ENCODE data around the gene TGFBI.

The TGFBI gene

DNA sequence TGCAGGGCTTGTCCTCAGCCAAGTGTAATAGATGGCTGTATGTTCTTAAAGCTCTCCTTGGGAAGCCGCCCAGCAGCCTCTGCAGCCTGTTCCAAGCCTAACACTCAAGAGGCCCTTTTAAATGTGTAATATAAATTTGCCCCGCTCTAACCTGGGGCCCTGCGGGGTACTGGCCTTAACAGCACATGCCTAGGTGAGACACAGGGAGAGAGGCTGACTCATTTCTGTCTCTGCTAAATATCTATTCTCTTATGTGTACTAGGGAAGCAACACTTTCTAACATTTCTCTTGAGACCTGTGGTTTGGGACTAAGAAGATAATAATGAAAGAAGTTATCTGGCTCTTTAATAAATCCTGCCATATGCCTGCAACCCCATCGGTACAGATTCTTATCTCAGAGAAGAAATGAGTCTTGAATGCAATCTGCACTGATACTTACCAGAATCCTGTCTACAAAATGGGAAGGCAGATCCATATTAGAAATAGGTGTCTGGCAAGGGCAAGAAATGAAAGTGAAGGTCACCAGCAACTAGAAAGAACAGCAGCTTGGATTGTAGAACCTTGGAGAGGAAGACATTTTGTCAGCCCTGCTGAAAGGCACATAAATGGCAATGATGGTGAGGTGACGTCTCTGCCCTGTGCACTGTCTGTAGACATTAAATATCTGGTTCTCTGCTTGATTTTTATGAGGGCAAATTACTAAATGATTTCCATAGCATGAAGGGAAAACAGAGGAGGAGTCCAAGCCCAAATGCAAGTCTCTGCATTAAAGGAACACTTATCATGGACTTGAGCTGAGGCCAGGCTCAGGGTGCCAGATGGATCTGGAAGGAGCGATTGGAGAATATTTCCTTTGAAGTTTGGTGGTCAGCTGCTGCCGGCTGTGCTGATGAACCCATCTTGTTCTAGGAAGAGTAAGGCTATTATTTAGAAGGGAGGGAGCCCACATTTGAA, 14.5 kb upstream of the TGFBI start:
- Mint-ChIP-seq H3K27ac (no peak overlapping the region), H3K36me3 (no peaks in the 10 kb centered on the region), H3K9me3 (no peaks in the 10 kb centered on the region), H3K27me3 (peaks cover 32% of the 10 kb centered on the region), H3K4me1 (no peaks in the 10 kb centered on the region), H3K4me3 (no peak overlapping the region)
- peak; percentile 69 for ATAC-seq

DNA sequence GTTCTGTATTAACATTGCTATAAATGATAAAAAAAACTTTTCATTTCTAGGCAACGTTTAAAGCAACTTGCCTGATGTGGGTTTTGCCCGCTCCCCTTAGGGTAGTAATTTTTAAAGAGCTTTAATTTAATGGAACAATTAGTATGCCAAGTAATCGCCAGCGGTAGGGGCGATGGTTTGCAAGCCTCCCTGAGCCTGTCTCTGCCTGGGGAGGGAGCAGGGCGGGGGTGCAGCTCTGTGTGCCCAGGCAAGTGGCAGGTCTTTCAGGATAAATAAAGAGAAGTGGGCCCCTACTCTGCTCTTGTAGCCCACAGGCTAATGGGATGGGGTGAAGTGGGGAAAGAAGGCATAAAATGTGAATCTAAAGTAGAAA, 13.8 kb upstream of the TGFBI start:
- Mint-ChIP-seq H3K4me3 (no peak overlapping the region), H3K27me3 (peaks cover 32% of the 10 kb centered on the region), H3K27ac (no peak overlapping the region), H3K4me1 (no peaks in the 10 kb centered on the region), H3K36me3 (no peaks in the 10 kb centered on the region), H3K9me3 (no peaks in the 10 kb centered on the region)
- ATAC-seq, result no peak

DNA sequence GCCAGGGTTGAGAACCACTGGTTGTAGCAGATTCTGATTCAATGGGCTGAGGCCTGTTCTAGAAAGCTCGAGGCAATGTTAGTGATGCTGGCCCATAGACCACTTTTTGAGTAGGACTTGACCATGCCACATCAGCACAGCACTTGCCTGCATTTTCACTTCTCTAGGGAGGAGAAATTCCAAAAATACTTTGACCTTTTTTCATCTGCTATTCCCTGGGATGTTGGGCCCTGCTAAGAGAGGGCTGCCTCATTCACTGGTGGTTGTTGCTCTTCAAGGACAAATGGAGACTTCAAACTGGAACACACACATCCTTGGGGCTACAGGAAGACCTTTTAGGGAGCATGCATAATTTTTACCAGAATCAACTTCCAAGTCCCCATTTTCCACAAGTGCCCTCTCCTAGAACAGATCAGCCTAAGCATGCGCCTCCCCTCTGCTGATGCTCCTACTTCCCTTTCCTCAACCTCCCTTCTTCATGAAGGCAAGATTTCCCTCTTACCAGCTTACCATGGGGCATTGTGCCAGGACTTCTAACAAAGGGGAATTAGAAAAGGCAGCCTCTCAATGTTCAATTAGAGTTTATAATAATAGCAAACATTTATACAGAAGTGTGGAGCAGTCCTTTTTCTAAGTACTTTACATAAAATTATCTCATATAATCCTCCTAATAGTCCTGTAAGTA, 12.7 kb upstream of the TGFBI start:
- H3K36me3 Mint-ChIP-seq, result no peaks in the 10 kb centered on the region
- H3K9me3 Mint-ChIP-seq, result no peaks in the 10 kb centered on the region
- peaks cover 32% of the 10 kb centered on the region for H3K27me3 Mint-ChIP-seq
- H3K27ac Mint-ChIP-seq, result no peak overlapping the region
- H3K4me3 Mint-ChIP-seq, result no peak overlapping the region
- ATAC-seq, result no peak
- no peaks in the 10 kb centered on the region for H3K4me1 Mint-ChIP-seq

DNA sequence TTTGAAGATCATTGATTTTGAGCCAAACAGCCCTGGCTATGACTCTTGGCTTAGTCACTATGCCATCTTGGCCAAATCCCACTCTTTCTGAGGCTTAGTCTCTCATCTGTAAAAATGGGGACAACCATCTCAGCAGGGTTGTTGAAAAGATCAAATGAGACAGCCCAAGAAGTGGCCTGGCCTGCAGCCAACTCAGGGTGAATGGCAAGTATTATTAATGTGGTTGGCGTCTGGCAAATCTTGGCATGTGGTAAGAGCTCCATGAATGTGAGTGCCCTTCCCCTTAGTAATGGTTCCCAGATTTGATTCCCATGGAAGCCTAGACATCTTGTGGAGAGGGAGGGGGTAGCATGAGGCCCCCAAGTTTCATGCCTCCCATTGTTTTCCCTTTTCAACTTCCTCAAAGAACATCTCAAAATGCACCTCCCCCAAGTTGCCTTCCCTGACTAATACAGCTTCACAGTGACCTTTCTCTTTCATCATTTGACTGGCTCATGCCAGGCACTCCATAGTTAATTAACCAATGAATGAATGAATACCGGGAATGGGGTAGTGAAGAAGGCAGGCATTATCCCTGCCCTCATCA, 11.8 kb upstream of the TGFBI start:
- Mint-ChIP-seq H3K4me3 (no peak overlapping the region), H3K27me3 (peaks cover 31% of the 10 kb centered on the region), H3K9me3 (no peaks in the 10 kb centered on the region), H3K4me1 (no peaks in the 10 kb centered on the region), H3K36me3 (no peaks in the 10 kb centered on the region), H3K27ac (no peak overlapping the region)
- ATAC-seq, result no peak

DNA sequence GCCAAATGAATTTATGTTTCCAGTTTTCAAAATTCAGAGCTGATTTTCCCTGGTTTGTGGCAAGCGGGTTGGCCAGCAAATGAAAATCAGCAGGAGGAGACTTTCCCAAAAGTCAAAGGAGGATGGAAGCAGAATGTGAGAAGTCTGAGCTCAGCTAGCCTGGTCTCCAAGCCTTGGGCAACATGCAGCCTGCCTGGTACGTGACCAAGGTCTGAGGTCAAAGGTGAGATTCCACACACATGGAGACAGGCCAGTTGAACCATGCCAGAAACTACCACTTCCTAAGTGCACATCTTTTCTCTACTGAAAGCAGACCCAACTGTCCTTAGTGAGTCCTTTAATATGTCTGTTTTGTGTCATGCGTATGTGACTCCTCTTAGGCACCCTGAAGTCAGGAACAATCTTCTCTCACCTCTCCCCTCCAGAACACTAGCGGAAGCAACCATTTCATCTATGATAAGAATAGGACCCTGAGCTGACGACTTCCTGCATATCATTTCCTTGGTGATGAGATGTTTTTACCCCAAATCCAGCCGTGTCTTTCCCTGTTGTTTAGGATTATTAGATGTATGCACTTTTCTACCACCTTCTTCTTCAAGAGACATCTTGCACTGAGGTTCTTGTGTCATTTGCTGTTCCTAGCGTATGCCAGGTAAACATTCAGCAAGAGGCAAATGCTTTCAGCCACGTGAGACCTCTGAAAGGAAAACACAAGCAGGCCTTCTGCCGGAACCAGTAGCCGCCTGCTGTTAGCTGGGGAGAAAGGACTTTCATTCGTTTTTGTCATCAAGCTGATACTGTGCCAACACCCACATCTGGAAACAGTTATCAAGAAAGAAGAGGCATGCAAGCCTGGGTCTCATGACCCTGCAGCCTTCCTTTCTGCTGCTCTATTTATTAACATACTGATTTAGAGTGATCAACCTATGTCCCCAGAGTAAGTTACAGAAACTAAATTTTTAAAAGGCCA, 9.7 kb upstream of the TGFBI start:
- Mint-ChIP-seq H3K27ac (no peak overlapping the region), H3K9me3 (no peaks in the 10 kb centered on the region), H3K4me3 (no peak overlapping the region), H3K36me3 (no peaks in the 10 kb centered on the region), H3K27me3 (peaks cover 25% of the 10 kb centered on the region), H3K4me1 (no peaks in the 10 kb centered on the region)
- no peak for ATAC-seq

DNA sequence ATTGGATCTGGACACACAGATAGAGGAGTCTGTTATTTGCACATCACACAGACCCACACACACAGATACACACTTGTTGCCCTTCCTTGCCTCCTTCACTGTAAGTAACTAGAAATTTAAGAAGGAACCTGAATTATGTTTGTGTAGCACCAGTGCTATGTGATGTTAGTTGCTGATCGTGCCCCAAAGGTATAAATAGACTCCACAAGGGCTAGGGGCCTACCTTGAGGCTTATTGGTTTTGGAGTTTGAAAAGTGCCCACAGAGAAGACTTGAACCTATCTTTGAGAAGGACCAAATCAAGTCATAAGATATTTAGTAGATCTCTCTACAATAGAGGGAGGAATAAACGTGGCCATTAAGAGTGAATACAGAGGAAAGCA, 8.8 kb upstream of the TGFBI start:
- no peak overlapping the region for H3K4me3 Mint-ChIP-seq
- no peaks in the 10 kb centered on the region for H3K36me3 Mint-ChIP-seq
- peaks cover 16% of the 10 kb centered on the region for H3K27me3 Mint-ChIP-seq
- H3K9me3 Mint-ChIP-seq, result no peaks in the 10 kb centered on the region
- H3K27ac Mint-ChIP-seq, result no peak overlapping the region
- no peak for ATAC-seq
- no peaks in the 10 kb centered on the region for H3K4me1 Mint-ChIP-seq

DNA sequence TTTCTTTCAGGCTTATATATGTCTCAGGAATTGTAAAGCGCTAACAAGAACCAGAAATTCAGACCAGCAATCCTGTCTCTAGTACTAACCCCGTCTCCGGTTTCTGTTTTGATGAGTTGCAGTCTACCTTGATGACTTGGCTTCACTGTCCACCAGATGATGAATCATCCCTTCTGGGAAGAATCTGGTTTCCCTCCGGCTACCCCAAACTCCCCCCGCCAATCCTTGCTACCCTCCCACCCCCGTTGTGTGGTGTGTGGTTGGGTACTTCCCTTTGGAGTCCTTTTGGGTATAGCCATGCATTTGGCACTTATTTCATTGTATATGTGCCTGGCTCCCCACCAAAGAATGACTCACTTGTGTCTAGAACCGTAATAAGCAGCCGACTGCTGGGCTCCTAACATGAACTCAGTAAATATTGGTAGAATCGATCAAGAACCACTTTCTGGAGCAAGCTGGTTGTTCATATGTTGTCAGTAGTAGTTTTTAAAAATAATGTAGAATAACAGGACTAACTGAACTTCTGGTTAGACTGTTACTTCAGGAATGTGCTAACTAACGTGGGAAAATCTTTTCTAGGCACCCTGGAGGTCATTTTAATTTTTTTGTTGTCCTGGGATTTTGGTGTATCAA, 8.3 kb upstream of the TGFBI start:
- H3K27ac Mint-ChIP-seq, result no peak overlapping the region
- no peak overlapping the region for H3K4me3 Mint-ChIP-seq
- H3K27me3 Mint-ChIP-seq, result peaks cover 15% of the 10 kb centered on the region
- no peaks in the 10 kb centered on the region for H3K9me3 Mint-ChIP-seq
- no peak for ATAC-seq
- H3K4me1 Mint-ChIP-seq, result no peaks in the 10 kb centered on the region
- H3K36me3 Mint-ChIP-seq, result no peaks in the 10 kb centered on the region

DNA sequence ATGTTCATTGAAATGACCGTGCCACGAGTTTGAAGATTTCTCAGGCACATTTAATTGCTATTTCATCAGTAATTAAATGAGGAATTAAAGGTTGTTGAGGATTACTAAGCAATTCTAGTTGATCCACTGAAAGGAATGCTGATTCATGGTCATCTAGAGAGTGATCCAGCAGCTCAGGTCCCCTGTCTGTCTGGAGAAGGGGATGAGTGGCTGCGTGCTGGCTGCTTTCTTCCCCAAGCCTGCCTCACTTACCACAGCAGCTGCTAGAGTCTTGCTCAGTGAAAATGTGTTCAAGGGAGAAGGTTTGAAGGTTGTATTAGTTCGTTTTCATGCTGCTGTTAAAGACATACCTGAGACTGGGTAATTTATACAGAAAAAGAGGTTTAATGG, 7.8 kb upstream of the TGFBI start:
- Mint-ChIP-seq H3K36me3 (no peaks in the 10 kb centered on the region), H3K4me1 (no peaks in the 10 kb centered on the region), H3K27me3 (peaks cover 15% of the 10 kb centered on the region), H3K9me3 (no peaks in the 10 kb centered on the region), H3K4me3 (no peak overlapping the region), H3K27ac (no peak overlapping the region)
- ATAC-seq, result no peak

DNA sequence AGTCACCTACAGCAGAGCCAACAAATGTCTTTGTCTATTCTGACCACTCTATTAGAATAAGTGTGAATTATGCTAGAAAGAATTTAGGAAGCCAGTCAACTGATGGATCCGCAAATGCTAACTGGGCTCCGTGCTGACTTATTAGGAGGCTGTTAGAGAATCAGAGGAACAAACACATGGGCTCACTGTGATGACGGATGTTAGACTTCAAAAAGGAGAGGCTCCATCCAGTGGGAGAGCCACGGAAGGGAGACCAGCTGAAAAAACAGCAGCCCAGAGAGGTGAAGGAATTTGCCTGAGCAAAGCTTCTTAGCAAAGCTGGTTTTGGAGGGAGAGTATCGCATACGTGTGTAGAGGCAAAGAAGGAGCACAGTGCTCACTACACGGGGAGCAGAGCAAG, 5.8 kb upstream of the TGFBI start:
- Mint-ChIP-seq H3K36me3 (no peaks in the 10 kb centered on the region), H3K27me3 (peaks cover 31% of the 10 kb centered on the region), H3K4me3 (no peak overlapping the region), H3K9me3 (no peaks in the 10 kb centered on the region), H3K4me1 (no peaks in the 10 kb centered on the region), H3K27ac (no peak overlapping the region)
- no peak for ATAC-seq

DNA sequence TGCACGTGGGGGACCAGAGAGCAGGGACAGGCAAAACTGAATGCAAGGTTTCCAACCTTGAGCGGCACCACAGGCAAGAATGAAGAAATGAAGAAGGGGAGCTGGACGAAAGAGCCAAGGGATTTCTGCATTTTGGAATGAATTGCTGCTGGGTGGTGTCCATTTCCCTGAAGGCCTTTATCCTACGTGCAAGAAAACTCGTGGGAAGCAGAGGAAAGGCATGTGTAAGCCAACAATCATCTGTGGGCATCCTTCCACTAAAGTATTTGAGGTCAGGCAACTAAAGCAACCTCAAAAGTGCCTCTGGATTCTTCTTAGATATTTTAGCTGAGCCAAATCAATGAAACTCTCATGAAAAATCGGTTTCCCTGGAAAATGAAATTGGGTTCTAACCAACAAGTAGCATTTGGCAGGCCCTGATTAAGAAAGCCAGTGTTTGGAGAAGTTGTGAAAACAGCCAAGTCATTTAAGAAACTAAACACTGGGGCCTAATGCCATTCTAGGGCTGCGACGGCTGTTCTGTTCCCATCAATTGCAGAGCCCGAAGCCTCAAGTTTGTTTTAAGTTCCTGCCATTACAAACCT, 4.7 kb upstream of the TGFBI start:
- Mint-ChIP-seq H3K27ac (no peak overlapping the region), H3K36me3 (no peaks in the 10 kb centered on the region), H3K4me3 (no peak overlapping the region), H3K4me1 (no peaks in the 10 kb centered on the region), H3K27me3 (peaks cover 35% of the 10 kb centered on the region), H3K9me3 (no peaks in the 10 kb centered on the region)
- no peak for ATAC-seq

DNA sequence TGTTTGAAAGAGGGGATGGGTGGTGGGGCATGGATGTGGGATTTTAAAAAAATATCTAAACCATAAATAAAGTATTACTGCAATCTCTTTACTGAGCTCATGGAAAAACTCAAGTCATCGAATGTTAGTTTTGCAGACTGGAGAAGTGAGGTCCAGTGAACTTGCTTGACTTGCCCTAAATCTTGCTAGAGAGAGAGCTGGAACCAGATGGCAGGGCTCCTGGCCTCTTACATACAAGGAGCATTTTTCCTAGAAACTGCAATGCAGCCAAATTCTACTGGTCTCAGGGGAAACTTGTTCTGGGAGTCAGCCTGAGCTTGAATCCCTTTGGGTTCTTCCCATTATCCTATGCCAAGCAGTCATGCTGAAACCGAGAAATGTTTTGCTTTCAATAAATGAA, 2.9 kb upstream of the TGFBI start:
- H3K4me1 Mint-ChIP-seq, result no peaks in the 10 kb centered on the region
- no peaks in the 10 kb centered on the region for H3K9me3 Mint-ChIP-seq
- H3K27me3 Mint-ChIP-seq, result peaks cover 35% of the 10 kb centered on the region
- no peak for ATAC-seq
- no peaks in the 10 kb centered on the region for H3K36me3 Mint-ChIP-seq
- H3K4me3 Mint-ChIP-seq, result no peak overlapping the region
- no peak overlapping the region for H3K27ac Mint-ChIP-seq

DNA sequence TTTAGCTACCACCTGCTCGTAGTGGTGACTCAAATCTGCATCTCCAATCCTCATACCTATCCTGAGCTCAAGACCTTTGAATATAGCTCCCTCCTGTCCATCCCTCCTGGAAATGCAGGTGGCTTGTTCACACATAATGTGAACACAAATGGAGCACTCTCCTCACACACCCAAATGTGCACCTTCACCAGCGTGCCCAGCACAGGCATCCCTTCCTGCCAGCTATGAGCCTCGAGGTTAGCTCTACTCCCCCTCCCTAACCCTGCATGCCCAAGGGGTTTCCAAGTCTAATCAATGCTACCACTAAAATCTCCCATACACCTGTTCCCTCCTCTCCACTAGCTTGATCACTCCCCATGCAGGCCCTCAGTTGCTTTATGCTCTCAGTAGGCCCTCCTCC, 2.2 kb upstream of the TGFBI start:
- Mint-ChIP-seq H3K27me3 (peaks cover 35% of the 10 kb centered on the region), H3K4me1 (no peaks in the 10 kb centered on the region), H3K4me3 (no peak overlapping the region), H3K9me3 (no peaks in the 10 kb centered on the region), H3K27ac (no peak overlapping the region), H3K36me3 (no peaks in the 10 kb centered on the region)
- ATAC-seq, result no peak

DNA sequence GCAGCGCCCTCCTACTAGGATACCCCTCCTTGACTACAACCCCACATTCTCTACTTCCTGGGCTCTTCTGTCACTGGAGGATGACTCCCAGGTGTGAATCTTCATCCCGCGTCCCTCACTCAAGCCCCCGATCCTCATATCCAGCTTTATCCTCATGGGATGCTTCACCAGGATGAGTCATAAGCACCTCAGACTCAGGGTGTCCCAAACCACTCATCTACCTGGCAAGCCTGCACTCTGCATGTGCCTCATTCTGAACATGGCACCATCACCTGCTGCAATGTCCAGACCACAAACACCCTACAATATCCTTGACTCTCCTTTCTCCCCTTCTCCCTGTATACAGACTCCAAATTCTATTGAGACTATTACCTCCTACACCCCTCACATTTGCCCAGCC, 1.5 kb upstream of the TGFBI start:
- Mint-ChIP-seq H3K27me3 (peaks cover 35% of the 10 kb centered on the region), H3K36me3 (no peaks in the 10 kb centered on the region), H3K4me1 (no peaks in the 10 kb centered on the region), H3K9me3 (no peaks in the 10 kb centered on the region), H3K4me3 (no peak overlapping the region), H3K27ac (no peak overlapping the region)
- no peak for ATAC-seq

DNA sequence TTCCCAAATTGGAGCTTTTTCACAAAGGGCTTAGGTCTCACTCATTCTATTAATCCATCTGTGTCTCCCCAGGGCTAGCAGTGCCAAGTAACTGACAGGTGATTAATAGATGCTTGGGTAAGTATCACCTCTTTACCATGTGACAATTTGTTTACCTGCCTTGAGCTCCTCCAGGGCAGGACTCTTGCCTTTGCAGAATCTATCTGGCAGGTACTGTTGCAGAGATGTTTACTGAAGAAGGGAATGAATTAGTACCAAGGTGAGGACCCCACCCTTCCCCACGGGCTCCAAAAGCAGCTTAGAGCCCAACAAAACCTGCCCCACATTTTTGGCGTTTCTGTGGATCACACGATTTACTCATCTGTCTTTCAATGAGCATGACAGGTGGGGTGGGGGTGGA, 698 bp upstream of the TGFBI start:
- Mint-ChIP-seq H3K9me3 (no peaks in the 10 kb centered on the region), H3K27me3 (peaks cover 30% of the 10 kb centered on the region), H3K27ac (no peak overlapping the region), H3K4me1 (peaks cover 6% of the 10 kb centered on the region), H3K36me3 (no peaks in the 10 kb centered on the region), H3K4me3 (no peak overlapping the region)
- ATAC-seq, result no peak

Data from stimulated activated memory B cell treated with anti-CD40 and anti-IgM and Interleukin-4, amounts not matched to agents 10 μg/mL and 1 μg/mL and 100 μg/mL, for 72 hours (primary cell).